ENCODE results near the gene JAKMIP3.

The JAKMIP3 gene

DNA sequence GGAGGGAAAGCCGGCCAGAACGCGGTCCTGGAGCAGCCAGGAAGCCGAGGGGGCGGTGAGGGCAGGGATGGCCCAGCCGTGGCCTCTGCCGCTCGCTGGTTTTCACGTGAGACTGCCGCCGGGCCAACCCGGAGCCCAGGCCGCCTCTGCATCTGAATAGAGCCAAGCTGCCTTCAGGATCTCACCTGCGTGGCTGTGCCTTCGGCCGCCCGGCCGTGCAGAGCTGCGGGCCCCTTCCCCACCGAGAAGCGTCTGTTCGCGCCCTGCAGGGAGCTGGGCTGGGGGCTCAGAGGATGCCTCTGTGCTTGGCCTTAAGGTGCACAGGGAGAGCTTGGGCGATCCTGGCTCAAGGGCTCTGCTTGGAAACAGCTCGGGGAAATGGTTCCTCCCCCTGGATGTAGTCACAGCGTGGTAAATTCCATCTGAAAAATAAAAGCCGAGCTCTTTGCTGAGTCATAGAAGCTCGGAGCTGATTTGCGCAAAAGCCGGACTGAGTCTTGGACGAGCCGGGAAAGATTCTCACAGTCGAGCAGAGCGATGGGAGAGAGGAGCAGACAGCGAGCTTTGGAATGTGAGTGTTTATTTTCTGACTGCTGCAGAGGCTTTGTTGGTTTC is at the start of gene JAKMIP3:
TSS of gene JAKMIP3 (plus strand) at position 456 of the 615 bp plus-strand sequence. CDS start 38,863 bp downstream, outside the sequence.
- DNase-seq, result no peak

- no peak for DNase-seq
These were observed 49.2 kb upstream of the JAKMIP3 start for GRCh38 chr10:132016514-132016913.

DNA sequence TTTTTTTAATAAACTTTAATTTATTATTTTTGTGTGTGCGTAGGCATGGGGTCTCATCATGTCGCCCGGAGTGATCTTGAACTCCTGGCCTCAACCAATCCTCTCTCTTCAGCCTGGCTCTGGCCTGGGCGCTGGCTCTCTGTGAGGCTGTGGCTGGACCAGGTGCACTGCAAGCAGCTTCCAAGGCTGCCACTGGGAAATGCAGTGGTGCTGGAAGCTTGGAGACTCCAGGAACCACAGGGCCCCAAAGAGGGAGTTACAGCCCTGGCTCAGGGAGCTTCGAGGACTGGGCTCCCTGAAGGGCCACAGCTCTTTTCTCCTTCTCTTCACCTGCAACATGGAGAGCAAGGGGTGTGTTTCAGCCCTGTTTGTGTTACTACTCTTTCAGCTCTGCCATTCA is 47.3 kb upstream of the JAKMIP3 start:
- no peak for DNase-seq

GRCh38 chr10:132019366-132019765 is 46.4 kb upstream of the JAKMIP3 start:
- no peak for DNase-seq

GRCh38 chr10:132020456-132020855 is 45.3 kb upstream of the JAKMIP3 start:
- DNase-seq, result no peak

GRCh38 chr10:132021046-132021445 is 44.7 kb upstream of the JAKMIP3 start:
- no peak for DNase-seq

GRCh38 chr10:132021504-132022143 is 44.1 kb upstream of the JAKMIP3 start:
- no peak for DNase-seq

DNA sequence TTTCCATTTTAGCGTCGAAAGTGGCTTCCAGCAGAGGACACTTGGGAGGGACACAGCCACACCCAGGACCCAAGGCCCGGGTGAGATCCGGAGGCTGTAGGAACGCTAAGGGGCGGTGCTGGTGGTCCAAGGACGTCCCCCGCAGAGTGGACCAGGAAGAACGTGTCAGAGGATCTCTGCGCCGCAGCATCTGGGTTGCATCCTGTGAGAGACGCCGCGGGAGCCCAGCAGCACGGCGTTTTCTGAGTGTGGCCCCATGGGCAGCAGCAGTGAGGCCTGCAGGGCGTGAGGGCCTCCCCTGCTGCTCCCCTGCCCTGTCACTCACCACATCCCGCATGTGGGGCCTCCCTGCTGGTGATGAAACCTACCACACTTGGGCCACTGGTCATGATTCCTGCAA is 43.5 kb upstream of the JAKMIP3 start:
- no peak for DNase-seq

DNA sequence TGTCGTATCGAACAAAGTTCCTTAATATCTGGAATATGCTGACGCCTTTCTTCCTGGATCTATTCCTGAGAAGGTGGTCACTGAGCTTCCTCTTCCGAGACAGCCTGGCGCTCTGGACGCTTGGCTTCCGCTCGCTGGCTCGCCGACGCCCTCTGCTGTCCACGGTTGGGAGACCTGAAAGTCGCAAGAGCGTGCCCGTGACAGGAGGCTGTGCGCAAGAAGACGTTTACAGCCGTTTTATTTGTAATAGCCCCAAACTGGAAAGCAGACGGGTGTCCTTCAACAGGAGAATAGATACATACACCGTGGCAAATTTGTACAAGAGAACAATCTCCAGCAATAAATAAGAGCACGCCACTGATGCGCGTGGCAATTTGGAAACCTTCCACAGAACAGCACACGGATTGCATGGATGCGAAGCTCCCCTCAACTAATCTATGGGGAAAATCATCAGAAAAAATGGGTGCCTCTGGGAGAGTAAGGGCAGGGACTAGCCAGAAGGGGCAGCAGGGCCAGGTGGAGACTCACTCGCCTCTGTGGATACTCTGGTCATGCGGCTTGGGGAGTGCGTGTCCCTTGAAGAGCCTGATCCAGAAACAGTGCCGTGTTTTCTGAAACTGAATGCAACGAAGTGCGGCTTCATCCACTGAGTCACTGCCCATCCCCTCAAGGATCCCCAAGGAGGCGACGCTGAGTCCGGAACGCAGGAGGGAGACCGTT is 42.5 kb upstream of the JAKMIP3 start:
- DNase-seq, result peak; percentile 83

DNA sequence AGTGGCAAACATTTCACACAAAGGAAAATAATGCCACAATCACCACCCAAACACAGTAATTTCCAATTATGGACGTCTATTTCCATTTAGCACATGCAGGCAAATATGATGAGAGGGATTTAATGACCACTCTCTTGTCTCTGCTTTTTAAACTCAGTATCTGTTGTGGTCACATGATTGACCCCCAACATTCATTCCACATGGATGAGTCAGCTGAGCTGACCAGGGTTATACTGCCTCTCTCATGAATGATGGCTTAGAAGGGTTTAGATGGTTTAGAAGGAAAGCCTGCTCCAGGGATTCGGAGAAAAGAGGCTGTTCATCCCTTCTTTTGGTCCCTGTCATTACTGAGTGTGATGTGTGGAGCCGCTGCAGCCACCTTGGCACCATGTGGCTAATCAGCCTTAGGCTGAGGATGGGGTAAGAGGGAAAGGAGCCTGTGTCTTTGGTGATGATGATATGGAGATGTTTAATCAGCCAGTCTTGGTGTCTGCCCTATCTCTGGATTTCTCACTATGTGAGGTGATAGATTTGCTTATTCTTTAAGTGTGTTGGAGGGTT is 38.2 kb upstream of the JAKMIP3 start:
- DNase-seq, result no peak

DNA sequence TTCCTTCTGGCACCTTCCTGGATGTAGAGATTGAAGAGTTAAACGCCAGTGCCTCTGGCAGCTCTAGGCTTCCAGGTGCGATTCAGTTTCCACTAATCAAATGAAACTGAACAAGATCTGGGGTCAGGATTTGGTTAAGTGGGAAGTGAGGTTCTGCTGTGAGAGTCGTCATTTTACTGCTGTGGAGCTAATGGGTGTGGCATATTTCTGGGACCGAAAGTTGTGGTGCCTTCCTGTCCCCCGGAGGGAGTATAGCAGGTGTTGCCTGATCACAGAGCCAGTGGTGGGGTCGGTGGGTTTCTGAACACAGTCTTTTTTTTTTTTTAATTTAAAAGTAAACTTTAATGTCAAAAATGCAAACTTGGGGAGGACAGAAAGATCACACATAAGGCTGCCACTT is 37.0 kb upstream of the JAKMIP3 start:
- DNase-seq, result no peak

GRCh38 chr10:132030898-132031463 is 34.8 kb upstream of the JAKMIP3 start:
- DNase-seq, result no peak

DNA sequence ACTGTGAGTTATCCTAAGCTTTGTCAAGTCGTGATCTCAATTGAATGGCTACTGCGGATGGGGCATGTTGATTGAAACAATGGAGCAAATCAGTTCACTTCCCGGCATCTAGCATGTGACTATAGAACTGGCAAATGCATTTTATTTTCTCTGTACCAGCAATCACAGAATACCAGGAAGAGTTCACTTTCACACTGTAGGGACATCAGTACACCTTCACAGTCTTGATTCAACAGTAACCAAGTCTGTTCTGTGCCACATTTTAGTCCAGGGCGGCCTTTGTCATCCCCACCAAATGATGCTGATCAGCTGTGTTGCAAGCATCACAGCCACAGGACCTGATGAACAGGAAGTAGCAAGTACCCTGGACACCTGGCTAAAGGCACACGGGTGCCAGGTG is 32.1 kb upstream of the JAKMIP3 start:
- DNase-seq, result no peak

DNA sequence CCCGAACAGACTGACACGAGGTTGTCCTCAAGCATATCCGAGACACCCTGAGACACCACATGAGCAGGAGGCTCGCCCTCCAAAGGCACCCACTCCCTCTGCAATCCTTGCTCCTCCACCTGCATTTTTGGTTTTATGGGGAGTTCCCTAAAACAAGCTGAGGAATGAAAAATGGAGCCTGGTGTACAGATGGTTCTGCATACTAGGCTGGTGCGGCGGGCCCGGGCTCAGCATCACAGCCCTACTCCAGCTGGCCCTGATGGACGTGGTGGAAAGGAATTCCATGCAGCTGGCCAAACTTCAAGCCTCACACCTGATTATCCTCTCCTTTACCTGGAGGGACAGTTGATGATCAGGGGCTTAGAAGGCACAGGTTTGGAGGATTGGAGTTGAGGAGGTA is 30.3 kb upstream of the JAKMIP3 start:
- no peak for DNase-seq

DNA sequence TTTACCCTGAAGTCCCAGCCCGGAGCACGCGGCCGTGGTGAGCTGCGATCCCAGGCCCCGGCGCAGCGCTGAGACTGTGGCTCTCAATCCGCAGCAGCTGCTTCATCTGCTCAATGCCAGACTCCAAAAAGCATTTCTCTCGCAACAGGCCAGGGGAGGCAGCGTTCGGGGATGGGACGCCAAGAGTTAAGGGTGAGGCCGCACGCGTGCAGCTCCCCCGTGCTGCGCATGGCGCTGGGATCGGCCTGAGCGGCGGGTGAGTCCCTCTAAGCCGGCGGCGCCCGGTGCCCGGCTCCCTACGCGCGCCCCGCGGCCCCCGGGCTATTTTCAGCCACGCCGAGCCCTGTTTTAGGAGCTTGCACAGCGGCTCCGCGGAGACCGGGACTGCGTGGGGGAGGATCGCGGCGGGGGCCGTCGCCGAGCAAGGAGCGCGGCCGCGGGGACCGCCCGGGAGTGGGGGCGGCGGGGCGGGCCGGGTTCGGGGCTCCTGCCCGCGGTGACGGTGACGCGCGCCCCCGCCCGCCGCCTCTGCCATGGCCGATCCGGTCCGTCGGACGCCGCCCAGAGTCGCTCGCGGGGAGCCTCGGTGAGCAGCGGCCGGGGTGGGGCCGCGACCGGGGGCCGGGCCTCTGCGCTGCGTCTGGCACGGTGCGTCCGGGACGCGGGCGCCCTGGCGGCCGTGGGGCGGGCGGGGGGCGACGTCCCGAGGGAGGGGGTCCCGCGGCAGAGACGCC is 29.4 kb upstream of the JAKMIP3 start:
- no peak for DNase-seq

DNA sequence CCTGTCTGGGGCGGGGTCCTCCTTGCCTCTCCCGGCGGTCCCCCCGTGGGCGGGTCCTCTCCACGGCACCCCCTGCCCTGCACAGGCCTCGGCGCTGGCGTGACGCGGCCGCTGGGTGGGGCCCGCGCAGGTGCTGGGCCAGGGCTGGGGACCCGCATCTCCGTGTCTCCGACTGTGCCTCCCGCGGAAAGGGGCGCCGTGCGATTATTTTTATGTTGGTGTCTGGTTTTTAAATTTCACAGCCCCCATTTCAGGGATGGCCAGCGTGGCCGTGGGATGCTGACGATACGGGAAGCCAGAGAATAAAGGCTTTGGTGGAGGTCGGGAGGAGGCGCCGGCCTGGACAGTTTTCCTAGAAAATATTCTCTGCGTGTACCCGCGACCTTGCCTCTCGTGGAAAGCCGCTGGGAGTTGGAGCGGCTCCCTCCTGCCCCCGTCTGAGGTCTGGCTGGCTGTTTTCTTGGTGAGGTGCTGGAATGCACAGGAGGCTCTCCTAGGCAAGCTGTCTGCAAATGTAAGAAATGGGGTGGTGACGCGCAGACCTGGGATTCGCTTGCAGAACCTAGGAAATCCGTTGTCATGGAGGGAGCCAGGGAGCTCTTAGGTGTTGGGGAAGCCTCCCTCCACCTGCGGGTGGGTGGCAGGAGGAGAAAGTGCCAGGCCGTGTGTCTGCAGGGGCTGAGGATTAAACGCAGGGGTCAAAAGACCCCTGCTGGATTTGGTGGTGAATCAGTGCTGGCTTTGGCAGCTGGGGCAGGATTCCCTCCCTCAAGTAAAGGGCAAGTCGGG is 28.7 kb upstream of the JAKMIP3 start:
- no peak for DNase-seq

- no peak for DNase-seq
These were observed 28.1 kb upstream of the JAKMIP3 start for GRCh38 chr10:132037676-132037975.

DNA sequence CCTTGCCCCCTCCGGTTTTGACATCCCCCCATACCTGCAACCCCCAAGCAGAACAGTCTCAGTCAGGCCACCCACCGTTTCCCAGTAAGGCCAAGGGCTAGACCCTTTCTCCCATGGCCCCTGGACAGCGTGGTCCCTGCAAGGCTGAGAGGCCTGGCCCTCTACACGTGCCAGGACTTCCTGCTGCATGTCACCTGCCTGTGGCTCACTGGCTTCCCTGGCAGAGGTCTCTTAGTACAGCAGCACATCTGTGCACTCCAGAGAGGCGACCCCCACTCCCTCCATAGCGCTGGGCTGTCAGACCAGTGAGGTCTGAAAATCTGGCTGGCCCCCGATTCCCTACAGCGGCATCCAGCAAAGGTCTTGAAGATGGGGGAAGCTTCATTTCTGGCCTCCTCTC is 26.4 kb upstream of the JAKMIP3 start:
- DNase-seq, result no peak

GRCh38 chr10:132040046-132040445 is 25.7 kb upstream of the JAKMIP3 start:
- no peak for DNase-seq

- no peak for DNase-seq
These were observed 24.4 kb upstream of the JAKMIP3 start for GRCh38 chr10:132041340-132041739.

GRCh38 chr10:132043861-132044695 is 21.7 kb upstream of the JAKMIP3 start:
- DNase-seq, result no peak

Measured in activated CD4-positive, alpha-beta T cell treated with anti-CD3 and anti-CD28 coated beads, Interleukin-2, Interleukin-6, amounts not matched to agents 100 ng/mL and 50 ng/mL, durations not matched to agents 16 hours and 8 hours (primary cell).